DMS79 (cell line): ENCODE data around the gene AEBP2.
"Not testable (repeated sequence)": the region's sequence is repeated elsewhere in the genome, so short reads cannot be mapped to it uniquely, and the experiment has no call there.

Experiments
- DNase-seq: peaks from one replicate; lab custom pipeline; 2025; lab: John Stamatoyannopoulos, UW

Gene AEBP2

DNA sequence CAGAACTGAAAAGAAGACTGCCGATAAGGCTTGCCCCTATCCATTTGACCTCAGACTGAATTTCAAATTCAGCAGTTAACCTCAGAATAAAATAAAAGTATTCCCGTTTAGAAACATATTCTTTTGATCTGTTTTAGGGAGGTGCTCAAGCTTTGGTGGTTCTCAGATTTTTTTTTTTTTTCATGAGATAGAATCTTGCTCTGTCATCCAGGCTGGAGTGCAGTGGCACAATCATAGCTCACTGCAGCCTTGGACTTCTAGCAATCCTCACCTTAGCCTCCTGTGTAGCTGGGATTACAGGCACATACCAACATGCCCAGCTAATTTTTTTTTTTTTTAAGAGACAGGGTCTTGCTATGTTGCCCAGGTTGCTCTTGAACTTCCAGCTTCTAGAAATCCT, 15.5 kb downstream of the AEBP2 start:
- no peak for DNase-seq

DNA sequence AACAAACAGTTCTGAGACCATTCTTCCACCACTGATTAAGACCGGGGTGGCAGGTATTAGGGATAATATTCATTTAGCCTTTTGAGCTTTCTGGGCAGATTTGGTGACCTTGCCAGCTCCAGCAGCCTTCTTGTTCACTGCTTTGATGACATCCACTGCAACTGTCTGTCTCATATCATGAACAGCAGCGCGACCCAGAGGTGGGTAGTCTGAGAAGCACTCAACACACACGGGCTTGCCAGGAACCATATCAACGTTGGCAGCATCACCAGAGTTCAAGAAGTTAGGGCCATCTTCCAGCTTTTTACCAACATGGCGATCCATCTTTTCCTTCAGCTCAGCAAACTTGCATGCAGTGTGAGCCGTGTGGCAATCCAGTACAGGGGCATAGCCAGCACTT, 16.9 kb downstream of the AEBP2 start:
- no peak for DNase-seq

DNA sequence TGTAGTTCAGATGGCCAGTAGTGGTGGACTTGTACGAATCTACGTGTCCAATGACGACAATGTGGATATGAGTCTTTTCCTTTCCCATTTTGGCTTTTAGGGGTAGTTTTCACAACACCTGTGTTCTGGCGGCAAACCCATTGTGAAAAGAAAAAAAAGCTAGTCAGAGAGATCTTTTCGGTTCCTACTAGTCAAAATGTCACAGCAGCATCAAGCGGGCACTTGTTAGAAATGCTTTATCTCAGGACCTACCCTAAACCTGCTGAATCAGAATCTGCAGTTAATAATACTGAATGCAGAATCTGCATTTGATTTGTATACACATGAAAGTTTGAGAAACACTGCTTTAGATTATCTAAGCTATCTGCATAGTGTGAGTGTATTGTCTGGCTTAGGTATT, 18.3 kb downstream of the AEBP2 start:
- no peak for DNase-seq

DNA sequence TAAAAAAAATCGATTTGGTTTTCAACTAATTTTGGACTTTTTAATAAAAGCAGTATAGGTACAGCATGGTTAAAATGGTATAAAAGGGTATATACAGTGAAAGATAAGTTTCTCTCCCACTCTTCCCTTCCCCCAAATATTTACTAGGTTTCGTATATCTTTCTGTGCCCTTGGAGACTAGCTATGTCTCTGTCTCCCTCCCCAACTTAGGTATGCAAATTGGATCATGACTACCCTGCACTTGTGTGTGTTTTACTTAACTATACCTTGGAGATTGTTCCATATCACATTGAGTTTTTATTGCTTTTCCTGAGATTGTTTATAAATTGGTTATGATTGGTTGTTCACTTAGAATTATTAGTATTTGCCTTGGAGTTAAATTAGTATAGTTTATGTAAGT, 19.4 kb downstream of the AEBP2 start:
- DNase-seq, result no peak

DNA sequence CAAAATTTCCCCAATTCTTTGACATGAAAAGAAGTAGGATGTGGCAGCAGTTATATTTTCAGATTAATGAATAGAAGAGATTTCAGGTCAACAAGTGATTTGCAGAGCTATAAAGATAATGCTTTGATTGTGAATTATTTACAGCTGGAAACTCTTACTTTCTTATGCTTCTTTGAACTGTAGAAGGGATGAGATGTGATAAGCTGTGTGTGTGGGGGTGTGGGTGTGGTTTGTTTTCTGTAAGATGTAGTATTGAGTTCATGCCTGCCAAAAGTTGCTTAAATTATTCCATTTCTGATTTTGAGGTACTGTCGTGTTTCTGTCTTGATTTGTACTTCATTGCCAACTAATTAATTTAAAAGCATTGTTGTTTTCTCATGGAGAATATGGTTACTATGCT, 22.7 kb downstream of the AEBP2 start:
- no peak for DNase-seq

GRCh38 chr12:19462406-19462805, 23.1 kb downstream of the AEBP2 start:
- peak; percentile 32 for DNase-seq

DNA sequence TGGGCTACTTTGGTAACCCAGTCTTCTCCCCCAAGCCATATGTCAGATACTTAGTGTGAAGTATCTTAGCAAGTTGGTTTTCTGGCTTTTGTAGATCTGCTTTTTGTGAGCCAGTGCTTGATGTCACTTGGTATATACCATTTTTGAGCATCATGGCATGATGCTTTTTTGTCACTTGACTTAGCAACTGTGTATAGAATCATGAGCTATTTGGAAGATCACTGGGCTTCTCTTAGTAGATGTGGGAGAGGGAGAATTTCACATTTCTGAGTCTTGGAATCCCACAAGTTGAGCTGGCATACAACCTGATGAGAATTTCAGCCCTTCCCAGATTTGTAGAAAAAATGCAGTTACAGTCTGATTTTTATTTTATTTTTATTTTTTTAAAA, 24.9 kb downstream of the AEBP2 start:
- DNase-seq, result no peak

DNA sequence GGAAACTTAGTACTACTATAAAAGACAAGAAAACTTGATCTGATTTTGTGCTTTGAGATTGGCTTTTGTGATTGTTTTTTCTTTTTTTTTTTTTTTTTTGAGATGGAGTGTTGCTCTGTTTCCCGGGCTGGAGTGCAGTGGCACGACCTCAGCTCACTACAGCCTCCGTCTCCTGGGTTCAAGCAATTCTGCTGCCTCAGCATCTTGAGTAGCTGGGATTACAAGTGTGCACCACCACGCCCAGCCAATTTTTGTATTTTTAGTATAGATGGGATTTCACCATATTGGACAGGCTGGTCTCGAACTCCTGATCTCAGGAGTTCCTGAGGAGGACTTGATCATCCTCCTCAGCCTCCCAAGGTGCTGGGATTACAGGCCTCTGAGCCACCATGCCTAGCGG, 26.4 kb downstream of the AEBP2 start:
- DNase-seq, result no peak

- DNase-seq, result no peak
These were observed 34.9 kb downstream of the AEBP2 start for GRCh38 chr12:19474147-19474546.

GRCh38 chr12:19475884-19476505, 36.7 kb downstream of the AEBP2 start:
- DNase-seq, result not testable (repeated sequence)

DNA sequence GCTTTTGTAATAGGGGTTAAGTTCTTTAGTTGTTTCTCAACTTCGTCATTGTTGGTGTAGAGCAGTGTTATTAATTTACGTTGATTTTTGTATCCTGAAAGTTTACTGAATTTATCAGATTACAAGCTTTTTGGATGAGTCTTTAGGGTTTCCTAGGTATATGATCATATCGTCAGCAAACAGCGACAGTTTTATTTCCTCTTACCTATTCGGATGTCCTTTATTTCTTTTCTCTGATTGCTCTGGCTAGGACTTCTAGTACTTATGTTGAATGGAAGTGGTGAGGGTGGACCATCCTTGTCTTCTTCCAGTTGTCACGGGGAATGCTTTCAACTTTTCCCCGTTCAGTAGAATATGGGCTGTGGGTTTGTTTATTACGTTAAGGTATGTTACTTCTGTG, 37.8 kb downstream of the AEBP2 start:
- DNase-seq, result no peak

DNA sequence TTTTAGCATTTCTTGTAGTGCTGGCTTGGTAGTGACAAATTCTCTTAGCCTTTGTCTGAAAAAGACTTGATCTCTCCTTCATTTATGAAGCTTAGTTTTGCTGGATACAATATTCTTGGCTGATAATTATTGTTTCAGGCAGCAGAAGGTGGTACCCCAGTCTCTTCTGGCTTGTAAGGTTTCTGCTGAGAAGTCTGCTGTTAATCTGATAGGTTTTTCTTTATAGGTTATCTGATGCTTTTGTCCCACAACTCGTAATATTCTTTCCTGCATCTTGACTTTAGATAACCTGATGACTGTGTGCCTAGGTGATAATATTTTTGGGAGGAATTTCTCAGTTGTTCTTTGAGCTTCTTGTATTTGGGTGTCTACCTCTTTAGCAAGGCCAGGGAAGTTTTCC, 41.2 kb downstream of the AEBP2 start:
- no peak for DNase-seq

DNA sequence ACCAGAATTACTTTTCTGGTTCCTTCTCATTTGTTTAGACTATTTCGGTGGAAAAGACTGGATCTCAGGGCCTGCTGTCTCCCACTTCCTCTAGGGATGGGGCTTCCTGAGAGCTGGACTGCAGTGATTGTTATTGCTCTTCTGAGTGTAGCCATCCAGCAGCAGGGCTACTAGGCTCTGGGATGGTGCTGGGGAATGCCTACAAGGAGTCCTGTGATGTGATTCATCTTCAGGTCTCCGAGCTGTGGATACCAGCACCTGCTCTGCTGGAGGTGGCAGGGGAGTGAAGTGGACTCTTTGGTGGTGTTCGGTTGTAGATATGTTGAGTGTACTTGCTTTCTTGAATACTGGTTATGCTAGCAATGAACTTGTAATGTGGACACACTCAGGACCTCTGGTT, 42.7 kb downstream of the AEBP2 start:
- no peak for DNase-seq

DNA sequence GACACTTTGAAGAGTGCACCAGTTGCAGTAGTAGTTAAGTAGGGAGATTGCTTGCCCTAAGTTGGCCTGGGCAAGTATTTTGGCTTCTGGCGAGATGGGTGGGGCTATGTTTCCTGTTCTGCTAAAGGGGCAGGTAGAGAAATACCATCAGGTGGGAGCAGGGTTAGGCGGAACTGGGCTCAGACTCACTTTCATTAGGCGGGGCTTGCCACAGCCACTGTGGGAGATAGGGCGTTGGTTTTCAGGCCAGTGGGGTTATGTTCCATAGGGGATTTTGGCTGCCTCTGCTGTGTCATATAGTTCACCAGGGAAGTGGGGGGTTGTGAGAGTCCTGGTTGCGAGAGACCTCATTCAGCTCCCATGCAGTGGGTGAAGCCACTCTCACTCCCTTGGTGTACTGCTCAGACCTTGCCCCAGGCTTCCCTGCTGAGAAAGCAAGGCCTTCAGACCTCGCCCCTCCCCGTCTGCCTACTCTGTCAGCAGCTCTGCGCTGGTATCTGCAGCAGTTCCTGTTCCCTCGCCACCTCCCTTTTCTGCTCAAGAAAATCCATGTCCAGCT, 43.3 kb downstream of the AEBP2 start:
- no peak for DNase-seq

DNA sequence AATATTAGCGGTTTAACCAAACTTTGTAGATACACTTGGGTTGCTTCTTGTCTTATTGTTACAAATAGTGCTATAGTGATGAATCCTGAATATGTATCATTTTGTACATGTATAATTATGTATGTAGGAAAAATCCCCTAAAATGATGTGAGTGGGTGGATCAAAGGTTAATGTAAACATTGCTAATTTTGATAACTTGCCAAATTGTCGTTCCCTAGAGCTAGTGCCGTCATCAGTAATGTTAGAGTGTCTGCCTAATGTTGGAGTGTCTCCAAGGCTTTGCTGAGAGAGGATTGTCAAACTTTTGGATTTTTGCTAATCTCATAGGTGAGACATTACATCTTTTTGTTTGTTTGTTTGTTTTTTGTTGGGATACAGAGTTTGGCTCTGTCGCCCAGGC, 44.4 kb downstream of the AEBP2 start:
- DNase-seq, result no peak

GRCh38 chr12:19484738-19485137, 45.4 kb downstream of the AEBP2 start:
- no peak for DNase-seq

GRCh38 chr12:19485240-19485639, 45.9 kb downstream of the AEBP2 start:
- no peak for DNase-seq

- no peak for DNase-seq
These were observed 49.9 kb downstream of the AEBP2 start for GRCh38 chr12:19489168-19489567.

GRCh38 chr12:19490908-19491307, 51.6 kb downstream of the AEBP2 start:
- peak; percentile 34 for DNase-seq

DNA sequence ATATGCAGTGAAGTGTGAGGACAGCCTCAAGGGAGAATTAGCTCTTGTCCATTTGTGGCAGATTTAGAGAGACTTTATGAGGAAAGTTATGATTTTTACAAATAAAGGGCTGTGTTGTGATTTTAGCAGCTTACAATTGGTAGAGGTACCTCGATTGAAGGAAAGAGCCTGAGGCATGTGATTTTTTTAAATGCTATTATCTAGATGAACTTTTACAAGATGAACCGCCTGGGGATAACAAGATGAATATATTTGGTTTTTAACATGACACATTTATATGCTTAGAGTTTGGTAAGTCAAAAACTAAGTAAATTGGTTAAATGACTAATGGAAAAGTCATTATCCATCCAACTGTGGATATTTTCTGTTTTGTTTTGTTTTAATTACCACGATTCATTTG, 52.6 kb downstream of the AEBP2 start:
- no peak for DNase-seq

- DNase-seq, result no peak
These were observed 57.1 kb downstream of the AEBP2 start for GRCh38 chr12:19496219-19496878.

GRCh38 chr12:19498099-19498498, 58.8 kb downstream of the AEBP2 start:
- DNase-seq, result no peak

- no peak for DNase-seq
These were observed 59.7 kb downstream of the AEBP2 start for GRCh38 chr12:19499030-19499429.

DNA sequence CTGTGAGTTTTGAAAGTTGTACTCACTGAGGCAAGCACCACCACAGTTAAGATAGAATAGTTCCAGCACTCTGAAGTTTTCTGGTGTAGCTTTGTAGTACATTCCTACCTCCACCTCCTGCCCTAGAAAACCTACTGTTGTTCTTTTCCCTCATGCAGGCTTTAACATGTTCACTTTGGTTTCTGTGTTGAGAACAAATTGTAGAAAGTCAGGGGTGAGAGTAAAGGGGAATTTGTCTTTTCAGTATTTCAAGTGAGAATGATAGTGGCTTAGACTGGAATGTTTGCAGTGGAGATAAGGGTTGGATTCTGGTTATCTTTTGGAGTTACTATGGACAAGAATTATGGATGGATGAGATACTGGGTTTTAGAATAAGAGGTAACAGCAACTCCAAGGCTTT, 67.2 kb downstream of the AEBP2 start:
- DNase-seq, result no peak
